K562 (cell line): Measurements from ENCODE around the gene GGACT.

Experiments used
- CREB1 ChIP-seq, 2 experiments: sonication (generic) in 1 of 2; formaldehyde crosslinking in 1 of 2; IDR thresholded peaks; 2 replicates each; pipeline versions ENCODE4 v1.6.1 to v1.8.0; 2012 to 2022; ENCODE audit warnings: inconsistent platforms in 1 of 2, mild to moderate bottlenecking in 1 of 2, missing genetic modification reagents in 1 of 2, moderate library complexity in 1 of 2
- ELF4 ChIP-seq: fragments of 450-650 bp; formaldehyde crosslinking; IDR thresholded peaks from 2 replicates; pipeline ENCODE4 v1.4.0; 2022; ENCODE audit warnings: missing genetic modification characterization
- FOXA1 ChIP-seq: fragments of 450-650 bp; IDR thresholded peaks from 2 replicates; pipeline ENCODE4 v1.6.1; 2016; ENCODE audit warnings: mild to moderate bottlenecking, borderline replicate concordance
- RAD51 ChIP-seq: fragments of 450-650 bp; IDR thresholded peaks from 2 replicates; pipeline ENCODE4 v1.7.1; 2016; ENCODE audit warnings: low read depth, mild to moderate bottlenecking, borderline replicate concordance
- SIRT6 ChIP-seq: IDR thresholded peaks from one replicate; pipeline ENCODE4 v1.6.1; 2012; ENCODE audit warnings: low read depth, mild to moderate bottlenecking, control low read depth, inconsistent platforms, low read length, moderate library complexity
- TF ChIP-seq, protein P1 (sequence below): sonication (generic); formaldehyde crosslinking; IDR thresholded peaks from 2 replicates; pipeline ENCODE4 v1.8.0; 2022; ENCODE audit warnings: mild to moderate bottlenecking, low read depth, missing genetic modification reagents
- TF ChIP-seq, protein P2 (sequence below): fragments of 250-450 bp; sonication (Bioruptor Pico); IDR thresholded peaks from 2 replicates; pipeline ENCODE4 v1.5.0; 2022; ENCODE audit warnings: mild to moderate bottlenecking
- TF ChIP-seq, protein P3 (sequence below): sonication (generic); formaldehyde crosslinking; IDR thresholded peaks from 2 replicates; pipeline ENCODE4 v1.8.1; 2023; ENCODE audit warnings: mild to moderate bottlenecking, missing genetic modification reagents
- TF ChIP-seq, protein P4 (sequence below): sonication (generic); formaldehyde crosslinking; IDR thresholded peaks from 2 replicates; pipeline ENCODE4 v1.8.0; 2022; ENCODE audit warnings: missing genetic modification reagents, mild to moderate bottlenecking, borderline replicate concordance

DNA sequence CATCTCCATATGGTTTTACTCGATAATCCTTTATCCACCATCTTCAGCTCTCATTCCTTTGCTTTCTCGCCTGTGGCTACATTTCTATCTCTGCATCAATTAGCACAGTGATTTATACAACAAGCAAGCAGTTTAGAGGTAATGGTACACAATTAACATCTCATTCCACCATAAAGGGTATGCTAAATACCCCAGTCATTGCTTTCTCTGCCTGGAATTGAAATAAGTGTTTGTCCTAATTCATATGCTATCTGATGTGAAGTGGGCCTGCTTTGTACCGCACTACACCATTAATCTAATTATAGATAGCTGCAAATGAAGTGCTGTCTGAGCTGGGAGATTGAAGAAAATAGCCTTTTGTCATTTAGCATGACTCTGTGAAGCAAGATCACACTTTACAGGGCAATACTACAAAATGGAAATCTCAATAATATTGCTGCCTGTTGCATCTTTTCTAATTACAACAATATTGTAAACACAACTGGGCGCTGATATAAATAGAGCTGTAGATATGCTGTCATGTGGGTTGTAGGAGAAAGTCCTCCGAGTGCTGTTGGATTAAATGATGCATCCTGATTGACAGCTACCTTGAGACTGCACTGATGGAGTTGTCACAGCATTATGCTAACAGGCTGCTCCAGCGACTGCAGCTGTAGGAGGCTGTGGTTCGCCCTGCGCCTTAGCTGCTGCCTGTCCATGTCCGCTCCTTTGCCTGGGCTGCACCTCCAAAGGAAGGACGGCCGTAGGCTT, 78.2 kb downstream of the GGACT start:
- TF ChIP-seq CREB1 (IDR thresholded peaks at IDR 0.05) (no peak), CREB1 (CRISPR knock-in tag; IDR thresholded peaks at IDR 0.05) (no peak), ELF4 (no peak), SIRT6 (no peak), FOXA1 (no peak), RAD51 (no peak)
- TF ChIP-seq, protein P1, sequence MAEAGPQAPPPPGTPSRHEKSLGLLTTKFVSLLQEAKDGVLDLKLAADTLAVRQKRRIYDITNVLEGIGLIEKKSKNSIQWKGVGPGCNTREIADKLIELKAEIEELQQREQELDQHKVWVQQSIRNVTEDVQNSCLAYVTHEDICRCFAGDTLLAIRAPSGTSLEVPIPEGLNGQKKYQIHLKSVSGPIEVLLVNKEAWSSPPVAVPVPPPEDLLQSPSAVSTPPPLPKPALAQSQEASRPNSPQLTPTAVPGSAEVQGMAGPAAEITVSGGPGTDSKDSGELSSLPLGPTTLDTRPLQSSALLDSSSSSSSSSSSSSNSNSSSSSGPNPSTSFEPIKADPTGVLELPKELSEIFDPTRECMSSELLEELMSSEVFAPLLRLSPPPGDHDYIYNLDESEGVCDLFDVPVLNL (CRISPR knock-in tag): no peak
- TF ChIP-seq, protein P2, sequence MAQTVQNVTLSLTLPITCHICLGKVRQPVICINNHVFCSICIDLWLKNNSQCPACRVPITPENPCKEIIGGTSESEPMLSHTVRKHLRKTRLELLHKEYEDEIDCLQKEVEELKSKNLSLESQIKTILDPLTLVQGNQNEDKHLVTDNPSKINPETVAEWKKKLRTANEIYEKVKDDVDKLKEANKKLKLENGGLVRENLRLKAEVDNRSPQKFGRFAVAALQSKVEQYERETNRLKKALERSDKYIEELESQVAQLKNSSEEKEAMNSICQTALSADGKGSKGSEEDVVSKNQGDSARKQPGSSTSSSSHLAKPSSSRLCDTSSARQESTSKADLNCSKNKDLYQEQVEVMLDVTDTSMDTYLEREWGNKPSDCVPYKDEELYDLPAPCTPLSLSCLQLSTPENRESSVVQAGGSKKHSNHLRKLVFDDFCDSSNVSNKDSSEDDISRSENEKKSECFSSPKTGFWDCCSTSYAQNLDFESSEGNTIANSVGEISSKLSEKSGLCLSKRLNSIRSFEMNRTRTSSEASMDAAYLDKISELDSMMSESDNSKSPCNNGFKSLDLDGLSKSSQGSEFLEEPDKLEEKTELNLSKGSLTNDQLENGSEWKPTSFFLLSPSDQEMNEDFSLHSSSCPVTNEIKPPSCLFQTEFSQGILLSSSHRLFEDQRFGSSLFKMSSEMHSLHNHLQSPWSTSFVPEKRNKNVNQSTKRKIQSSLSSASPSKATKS: no peak
- TF ChIP-seq, protein P3, sequence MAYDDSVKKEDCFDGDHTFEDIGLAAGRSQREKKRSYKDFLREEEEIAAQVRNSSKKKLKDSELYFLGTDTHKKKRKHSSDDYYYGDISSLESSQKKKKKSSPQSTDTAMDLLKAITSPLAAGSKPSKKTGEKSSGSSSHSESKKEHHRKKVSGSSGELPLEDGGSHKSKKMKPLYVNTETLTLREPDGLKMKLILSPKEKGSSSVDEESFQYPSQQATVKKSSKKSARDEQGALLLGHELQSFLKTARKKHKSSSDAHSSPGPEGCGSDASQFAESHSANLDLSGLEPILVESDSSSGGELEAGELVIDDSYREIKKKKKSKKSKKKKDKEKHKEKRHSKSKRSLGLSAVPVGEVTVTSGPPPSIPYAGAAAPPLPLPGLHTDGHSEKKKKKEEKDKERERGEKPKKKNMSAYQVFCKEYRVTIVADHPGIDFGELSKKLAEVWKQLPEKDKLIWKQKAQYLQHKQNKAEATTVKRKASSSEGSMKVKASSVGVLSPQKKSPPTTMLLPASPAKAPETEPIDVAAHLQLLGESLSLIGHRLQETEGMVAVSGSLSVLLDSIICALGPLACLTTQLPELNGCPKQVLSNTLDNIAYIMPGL: no peak
- TF ChIP-seq, protein P4, sequence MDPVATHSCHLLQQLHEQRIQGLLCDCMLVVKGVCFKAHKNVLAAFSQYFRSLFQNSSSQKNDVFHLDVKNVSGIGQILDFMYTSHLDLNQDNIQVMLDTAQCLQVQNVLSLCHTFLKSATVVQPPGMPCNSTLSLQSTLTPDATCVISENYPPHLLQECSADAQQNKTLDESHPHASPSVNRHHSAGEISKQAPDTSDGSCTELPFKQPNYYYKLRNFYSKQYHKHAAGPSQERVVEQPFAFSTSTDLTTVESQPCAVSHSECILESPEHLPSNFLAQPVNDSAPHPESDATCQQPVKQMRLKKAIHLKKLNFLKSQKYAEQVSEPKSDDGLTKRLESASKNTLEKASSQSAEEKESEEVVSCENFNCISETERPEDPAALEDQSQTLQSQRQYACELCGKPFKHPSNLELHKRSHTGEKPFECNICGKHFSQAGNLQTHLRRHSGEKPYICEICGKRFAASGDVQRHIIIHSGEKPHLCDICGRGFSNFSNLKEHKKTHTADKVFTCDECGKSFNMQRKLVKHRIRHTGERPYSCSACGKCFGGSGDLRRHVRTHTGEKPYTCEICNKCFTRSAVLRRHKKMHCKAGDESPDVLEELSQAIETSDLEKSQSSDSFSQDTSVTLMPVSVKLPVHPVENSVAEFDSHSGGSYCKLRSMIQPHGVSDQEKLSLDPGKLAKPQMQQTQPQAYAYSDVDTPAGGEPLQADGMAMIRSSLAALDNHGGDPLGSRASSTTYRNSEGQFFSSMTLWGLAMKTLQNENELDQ: no peak
